GM19351 (cell line): Measurements from ENCODE around the gene SARDH.

Experiments
- ATAC-seq: cut with Tn5 transposase; IDR thresholded peaks from one replicate; pipeline ENCODE4 v1.9.1; 2021; ENCODE audit warnings: mild to moderate bottlenecking, moderate library complexity; ENCODE audit not compliant: unreplicated experiment

The SARDH gene

DNA sequence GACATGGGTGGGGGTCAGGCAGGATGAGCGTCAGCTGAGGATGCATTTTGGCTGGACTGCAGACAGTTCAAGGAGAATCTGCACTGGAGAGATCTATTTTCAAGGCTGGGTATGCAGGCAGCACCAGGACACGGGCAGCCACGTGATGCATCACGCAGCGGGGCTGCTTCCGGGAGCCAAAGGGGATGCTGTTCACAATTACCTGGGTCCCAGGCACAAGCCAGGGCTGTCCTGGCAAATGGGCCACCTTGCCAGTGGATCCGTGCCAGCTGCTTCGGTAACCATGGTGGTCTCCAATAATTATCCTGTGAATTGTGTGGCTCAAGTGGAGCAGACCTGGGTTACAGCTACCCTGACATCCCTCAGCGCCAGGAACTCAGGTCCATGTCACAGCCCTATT, 84.5 kb downstream of the SARDH start:
- ATAC-seq: no peak

DNA sequence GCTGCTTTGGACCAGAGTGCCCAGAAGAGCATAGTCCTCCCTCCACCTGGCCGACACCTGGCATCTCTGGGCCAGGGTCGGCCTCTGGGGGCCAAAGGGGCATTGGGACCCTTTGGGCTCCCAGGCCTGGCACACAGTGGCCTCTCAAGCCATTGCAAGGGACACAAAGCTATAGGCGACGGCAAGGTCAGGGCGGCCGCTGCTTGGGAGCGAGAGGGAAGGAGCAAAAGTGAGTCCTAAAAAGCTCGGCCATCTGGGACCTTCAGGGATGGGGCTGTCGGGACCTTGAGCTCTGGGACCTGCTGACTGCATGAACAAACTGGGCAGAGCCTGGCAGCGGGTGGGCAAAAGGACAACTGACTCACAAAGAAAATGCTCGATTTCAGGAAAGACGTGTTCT, 88.1 kb downstream of the SARDH start:
- no peak for ATAC-seq

DNA sequence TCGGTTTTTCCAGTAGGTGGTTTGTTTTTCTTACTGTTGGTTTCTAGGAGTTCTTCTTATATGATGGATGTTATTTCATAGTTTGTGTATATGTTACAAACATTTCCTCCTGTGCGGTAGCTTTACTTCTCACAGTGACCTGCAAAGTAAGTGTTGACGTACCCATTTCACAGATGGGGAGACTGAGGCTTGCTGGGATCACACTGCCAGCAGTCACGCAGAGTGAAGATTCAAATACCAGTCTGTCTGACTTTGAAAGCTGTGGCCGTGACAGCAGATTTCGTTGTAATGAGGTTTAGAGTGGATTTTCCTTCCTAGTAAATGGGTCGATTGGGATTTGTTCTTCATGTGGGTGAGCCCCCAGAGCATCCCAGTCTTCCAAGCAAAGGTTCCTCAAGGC, 89.0 kb downstream of the SARDH start:
- ATAC-seq: no peak

DNA sequence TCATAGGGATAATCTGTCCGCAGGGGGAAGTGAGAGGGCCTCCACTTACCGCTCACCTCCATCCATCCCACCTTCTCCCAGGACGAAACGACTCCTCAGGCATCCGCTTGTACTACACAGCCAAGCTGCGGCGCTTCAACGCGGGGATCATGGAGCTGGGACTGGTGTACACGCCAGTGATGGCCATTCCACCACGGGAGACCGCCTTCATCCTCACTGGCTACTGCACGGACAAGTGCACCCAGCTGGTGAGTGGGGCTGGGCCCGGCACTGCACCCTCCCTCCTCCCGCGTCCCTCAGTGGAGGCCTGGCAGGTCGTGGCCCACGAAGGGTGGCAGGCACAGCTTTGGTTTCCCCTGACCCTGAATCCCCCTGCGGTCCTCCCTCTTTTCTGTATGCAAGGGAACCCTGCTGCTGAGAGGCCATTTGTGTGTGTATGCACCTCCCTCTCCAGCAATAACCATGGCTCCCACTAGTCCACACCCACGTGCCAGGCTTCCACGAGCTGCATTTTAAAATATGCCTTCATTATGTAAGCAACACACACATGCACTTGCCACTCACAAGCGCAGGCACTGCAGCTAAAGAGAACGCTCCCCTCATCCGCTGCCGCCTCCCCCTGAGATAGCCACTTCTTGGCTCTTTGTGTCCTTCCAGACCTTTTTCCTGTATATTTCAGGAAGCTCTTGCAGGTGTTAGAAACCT, 90.2 kb downstream of the SARDH start:
- ATAC-seq: no peak

DNA sequence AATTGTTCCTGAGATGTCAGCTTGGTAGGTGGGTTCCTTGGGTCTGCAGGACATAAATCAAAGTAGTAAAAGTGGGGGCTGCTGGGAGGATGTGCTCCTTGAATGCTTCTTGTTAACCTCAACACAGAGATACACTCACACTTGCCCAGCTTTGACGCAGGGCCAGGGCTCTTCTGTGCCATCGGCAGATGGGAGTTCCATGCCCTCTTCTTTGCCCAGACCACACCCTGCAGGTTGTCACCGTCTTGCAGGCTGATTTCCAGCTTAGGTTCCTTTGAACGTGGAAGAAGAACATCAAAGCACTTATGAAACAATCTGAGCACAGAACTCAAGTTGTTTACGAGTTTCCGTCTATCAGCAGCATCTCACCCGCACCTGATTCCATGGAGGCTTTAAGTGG, 91.0 kb downstream of the SARDH start:
- no peak for ATAC-seq

DNA sequence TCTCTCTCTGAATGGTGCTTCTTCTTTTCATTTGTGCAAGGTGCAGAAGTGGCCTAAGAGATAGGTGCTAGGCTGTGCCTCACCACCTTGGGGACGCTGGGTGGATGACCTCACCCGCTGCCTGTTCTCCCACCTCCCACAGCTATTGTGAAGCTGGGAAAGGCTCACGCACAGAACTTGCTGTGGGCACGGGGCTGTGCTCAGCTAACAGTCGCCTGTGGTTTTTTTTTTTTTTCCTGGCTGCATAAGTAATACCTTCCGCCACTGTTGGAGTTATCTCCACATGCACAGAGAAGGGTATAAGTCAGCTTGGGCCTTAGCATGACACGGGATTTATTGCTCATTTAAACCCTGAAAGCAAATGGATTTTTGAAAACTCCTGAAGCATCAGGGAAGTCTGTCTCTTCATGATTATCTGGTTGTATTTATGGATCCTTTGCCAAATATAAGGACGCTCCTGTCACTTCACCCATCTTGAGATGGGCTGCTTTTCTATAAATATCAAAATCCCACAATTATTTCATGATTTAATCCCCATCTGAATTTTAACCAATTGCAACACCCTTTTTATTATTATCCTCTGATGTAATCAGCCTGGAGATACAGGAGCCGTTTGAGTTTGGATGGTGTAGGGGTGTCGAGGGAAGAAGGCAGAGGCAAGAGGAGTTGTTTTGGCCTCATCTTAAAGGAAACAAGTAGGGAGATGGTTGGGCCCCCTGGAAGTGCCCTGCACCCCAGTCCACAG, 93.0 kb downstream of the SARDH start:
- no peak for ATAC-seq

DNA sequence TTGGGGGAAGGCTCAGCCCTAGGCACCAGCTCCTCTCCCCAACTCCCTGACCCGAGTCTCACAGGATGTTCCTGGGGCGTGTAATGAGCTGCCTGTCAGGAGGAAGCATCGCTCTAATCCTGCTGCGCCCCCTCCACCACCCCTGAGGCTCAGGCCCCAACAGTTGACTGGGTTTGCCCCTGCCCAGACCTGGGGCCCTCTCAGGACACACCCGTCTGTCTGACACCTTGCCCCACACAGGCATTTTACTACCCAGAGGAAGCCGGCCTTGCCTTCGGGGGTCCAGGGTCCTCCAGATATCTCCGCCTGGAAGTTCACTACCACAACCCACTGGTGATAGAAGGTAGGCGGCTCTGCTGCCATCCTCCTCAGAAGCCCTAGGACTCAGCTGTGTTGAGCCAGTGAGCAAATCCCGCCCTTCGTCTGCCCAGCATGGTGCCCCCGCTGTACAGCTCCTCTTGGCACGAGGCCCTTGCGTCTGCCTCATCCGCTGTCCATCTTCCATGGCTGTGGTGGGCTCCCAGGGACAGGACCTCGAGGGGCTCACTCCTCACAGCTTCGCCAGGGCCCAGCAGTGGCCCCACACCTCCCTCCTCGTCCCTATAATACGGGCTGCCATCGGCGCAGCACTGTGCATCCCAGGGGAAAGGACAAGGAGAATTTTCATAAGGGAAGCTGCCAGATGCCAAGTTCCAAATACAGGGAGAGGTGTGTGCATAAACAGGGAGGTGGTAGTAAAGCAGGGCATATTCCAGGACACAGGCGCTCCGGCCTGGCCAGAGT, 94.0 kb downstream of the SARDH start:
- no peak for ATAC-seq

DNA sequence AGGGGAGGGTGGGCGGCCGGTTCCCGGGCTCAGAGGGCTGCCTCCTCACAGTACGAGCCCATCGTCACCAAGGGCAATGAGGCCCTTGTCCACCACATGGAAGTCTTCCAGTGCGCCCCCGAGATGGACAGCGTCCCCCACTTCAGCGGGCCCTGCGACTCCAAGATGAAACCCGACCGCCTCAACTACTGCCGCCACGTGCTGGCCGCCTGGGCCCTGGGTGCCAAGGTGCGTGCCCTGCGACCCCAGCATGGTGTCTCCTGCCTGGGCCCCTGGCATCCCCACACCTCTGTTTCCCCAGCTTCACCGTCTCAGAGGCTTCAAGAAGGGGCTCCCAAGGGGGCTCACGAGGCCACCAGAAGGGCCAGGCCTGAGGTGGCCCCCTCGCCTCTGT, 94.8 kb downstream of the SARDH start:
- no peak for ATAC-seq

DNA sequence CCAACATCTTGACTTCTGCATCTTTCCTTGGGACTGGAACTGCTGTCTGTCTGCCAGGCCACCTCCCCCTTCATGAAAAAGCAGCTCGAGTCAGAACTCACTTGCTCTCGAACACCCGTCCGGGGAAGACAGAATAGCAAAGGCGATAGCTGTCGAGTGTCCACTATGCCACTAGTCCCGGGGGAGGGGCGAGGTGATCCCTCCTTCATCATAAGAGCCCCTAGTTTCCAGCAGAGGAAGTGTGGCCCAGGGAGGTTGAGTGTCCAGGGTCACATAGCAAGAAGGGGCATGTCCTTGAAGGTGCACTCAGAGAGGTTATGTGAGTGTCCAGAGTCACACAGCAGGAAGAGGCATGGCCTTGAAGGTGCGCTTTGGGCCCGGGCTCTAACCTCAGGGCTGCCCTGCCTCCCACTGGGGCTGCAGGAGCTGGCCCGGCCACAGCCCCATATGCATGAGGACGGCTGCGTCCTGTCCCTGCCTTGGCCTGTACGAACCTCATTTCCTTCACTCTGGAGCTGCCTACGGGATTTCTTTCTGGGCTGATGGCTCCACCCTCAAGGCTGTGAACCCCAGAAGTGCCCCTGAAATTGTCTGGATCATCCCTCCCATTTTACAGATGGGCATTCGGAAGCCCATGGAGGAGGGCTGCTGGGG, 95.3 kb downstream of the SARDH start:
- ATAC-seq: no peak

DNA sequence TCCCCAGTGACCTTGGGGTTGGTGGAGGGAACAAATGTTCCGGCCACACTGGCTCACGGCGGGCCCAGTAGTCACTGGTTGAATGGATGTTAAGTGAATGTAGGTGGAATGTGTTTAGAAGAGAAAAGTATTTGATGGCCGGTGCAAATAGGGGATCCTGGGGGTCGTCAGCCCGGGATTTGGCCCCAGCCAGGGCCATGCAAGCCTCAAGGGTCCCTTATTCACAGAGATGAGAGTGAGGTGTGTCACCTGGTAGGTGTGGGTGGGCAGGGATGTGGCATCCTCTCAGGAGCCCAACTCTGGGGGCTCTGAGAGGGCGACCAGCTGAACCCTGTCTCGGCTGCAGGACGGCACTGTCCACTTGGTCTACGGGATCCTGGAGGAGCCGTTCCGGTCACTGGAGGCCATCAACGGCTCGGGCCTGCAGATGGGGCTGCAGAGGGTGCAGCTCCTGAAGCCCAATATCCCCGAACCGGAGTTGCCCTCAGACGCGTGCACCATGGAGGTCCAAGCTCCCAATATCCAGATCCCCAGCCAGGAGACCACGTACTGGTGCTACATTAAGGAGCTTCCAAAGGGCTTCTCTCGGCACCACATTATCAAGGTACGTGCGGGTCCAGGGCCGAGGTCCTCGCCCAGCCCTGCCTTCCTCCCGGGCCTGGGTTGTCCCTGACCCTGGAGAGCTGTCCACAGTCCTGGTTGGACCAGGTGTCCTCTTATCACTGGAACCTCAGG, 96.1 kb downstream of the SARDH start:
- no peak for ATAC-seq

DNA sequence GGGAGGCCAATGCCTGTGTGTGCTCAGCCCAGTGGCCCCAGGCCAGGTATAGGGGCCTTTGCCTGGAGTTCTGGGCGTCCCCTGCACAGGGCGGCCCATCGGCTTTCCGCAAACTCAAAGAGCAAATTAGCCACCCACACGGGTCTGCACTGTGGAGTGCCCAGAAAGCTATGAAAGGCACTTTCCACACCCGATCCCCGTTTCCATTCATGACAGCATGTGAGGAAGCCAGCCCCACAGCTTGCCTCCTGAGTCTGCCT, 96.8 kb downstream of the SARDH start:
- no peak for ATAC-seq

DNA sequence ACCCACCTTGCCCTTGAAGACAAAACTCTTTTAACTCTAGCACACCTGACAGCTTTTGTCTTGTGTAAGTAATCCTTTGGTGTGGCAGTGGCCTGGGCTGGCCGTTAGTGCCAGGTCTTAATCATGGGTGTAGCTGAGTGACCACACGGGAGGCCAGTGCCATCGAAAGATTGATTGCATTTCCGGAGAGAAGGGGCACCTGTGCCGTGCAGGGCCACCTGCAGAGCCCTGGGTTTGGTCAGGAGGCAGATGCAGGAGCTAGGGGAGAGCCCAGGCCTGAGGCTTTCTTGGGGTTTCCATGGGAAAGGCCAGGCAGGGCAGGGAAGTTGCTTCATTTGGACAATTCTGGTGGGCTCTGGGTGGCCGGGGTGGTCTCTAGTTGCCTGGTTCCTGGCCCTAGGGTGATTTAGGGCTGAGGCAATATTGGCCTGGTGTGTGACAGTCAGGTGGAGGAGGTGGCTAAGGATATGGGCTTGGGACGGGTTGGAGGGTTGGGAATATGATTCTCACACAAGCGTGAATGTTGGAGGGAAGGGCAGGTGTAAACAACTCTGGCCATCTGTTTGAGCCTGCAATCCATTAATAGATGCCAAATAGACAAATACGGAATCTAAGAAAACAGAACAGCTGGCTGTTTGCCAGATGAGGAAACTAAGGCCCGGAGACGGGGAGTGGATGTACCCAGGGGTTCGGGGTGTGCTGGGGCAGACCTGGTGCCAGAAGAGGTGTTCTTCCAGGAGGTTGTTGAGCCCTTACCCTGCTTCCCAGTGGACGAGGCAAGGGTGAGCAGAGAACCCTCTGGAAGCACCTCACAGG, 97.4 kb downstream of the SARDH start:
- no peak for ATAC-seq

DNA sequence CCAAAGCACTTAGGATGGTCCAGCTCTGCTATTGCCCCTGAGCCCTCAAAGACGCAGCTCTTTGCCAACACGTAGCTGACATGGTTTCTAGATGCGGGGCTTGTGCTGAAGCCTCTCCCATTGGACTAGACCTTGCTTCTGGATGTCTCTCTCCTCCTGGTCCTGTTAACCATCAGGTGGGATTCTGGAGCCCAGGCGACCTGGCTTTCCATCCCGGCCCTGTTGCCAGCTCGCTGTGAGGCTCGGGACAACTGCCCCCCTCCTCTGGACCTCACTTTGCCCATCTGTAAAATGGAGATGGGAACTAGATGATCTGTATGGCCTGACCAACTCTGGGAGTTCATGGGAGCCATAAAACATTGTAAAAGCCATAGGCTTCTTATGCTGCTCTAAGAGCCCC, 98.0 kb downstream of the SARDH start:
- ATAC-seq: no peak

DNA sequence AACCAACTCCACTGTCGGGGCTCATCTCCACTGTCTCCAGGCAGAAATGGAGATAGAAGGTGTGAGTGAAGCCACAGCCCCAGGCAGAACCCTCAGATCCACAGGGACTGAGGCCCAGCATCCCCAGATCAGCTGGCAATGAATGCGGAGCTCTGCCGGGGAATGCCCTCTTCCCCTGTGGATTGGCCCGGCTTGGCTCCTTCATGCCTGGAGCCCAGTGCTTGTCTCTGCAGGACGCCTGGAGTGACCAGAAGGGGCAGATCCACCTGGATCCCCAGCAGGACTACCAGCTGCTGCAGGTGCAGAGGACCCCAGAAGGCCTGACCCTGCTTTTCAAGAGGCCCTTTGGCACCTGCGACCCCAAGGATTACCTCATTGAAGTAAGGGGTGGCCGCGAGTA, 98.5 kb downstream of the SARDH start:
- no peak for ATAC-seq

DNA sequence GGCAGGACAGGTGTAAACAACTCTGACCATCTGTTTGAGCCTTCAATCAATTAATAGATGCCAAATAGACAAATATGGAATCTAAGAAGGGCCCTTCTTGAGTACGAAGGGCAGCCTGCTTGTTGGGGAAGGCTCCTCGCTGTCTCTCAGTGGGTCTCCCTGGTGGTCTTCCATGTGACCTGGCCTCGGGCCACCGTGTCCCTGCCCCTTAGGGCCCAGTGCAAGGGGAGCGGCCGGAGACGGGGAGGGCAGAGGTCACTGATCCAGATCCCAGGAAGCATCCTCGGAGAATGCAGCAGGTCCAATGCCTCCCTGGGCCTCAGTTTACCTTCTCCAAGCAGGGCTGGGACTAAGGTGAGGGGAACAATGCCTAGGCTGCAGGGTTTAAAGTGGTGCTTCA, 99.4 kb downstream of the SARDH start:
- no peak for ATAC-seq

DNA sequence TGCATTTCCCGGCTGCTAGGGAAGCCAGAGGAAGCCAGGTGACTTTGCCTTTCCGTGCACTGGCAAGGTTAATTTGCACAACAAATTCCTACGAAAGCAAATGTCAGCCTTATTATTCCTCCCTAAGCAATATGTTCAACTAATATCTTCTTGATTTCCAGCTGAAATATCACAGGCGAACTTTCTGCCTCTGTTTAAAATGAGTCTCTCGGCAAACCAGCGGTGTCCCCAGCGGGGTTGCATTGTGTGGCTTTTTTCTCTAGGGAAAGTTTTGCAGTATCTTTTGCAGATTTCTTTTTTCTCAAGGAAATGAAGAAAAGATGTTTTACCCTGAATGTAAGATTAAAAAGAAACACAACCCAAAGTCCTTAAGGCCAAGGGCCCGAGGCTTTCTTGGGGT, 100.1 kb downstream of the SARDH start:
- ATAC-seq: no peak

DNA sequence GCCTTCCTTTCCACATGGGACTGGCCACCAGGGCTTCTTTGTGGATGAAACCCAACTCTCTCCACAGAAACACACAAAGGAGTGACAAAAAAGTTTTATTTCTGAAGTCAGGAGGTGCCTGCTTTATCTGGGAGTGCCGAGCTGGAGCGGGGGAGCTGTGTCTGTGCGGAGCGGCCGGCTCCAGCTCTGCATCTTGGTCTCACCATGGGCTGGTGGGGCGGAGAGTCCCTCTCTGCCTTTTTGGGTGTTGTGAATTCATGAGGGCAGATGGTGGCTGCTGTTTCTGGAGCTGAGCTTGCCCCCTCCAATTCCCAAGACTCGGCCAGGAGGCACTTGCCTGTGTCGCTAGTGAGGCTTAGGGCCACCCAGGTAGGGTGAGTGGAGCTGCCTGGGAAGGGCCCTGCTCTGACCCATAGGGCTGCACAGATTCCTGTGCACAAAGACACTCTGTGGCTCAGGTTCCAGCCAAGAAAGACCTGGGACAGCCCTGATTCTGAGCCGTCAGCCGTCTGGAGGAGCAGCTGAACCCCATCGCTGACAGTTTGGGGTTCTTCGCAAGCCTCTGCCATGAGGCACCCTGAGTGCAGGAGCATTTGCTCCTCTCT, 100.6 kb downstream of the SARDH start:
- no peak for ATAC-seq

DNA sequence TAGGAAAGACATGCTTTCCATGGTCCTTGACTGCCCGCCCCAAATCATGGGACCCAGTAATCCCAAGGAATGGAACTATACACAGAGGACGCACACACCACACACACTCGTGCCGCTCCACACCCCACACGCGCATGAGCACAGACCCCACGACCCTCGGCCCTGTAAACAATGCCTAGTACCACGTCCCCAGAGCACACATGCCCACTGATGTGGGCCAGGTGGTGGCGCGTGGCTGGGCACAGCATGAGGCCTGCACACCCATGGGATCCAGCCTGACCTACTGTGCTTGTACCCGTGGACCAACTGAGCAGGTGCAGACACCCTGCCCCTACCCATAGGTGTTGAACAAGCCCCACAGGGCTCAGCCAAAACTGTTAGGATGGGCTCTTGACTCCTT, 101.2 kb downstream of the SARDH start:
- ATAC-seq: no peak

DNA sequence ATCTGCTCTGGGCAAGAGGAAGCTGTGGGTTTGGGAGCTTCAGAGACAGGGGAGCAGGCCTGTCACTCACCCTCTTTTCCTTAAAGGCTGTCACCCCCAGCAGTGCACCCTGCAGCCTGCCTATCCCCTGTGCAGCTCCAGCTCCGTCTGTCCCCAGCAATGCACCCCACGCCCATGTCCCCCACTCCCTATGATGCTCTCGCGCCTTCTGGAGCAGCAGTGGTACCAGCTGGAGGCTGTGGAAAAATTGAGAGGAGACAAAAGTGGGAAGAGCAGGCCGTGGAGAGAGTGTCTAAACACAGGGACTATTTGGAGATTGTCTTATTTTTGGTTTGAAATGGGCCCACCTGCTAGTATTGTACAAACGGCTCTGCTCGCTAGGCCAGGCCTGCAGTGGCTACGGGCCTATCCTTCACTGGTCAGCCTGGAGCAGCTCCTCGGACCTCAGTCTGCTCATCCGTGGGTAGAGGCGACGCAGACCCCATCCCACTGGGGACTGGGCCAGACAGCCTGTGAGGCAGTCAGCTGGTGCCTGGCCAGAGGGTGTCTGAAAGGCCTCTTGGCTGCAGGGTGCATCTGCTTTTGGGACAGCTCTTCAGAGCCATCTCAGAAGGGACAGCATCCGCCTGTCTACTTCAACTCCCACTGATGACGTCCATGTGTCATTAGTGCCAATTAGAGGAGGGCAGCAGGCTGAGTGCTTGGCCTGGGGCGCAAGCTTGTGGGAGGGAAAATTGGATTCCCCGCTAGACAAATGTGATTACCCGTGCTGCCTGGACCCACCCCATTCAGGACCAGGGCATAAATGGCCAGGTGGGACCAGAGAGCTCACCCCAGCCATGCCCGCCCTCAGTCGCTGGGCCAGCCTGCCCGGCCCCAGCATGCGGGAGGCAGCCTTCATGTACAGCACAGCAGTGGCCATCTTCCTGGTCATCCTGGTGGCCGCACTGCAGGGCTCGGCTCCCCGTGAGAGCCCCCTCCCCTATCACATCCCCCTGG, 102.3 kb downstream of the SARDH start, which contains the start of gene DBH:
TSS of gene DBH (plus strand) at position 831 of the 999 bp plus-strand sequence. CDS start at position 840, 9 bp downstream.
- no peak for ATAC-seq
